GM12878 (cell line): Measurements from ENCODE around the gene POU3F2.

ENCODE experiments used
- ATF2 ChIP-seq: IDR thresholded peaks from 2 replicates; pipeline ENCODE4 v1.6.1; 2012; ENCODE audit warnings: low read length, inconsistent platforms
- EP300 ChIP-seq, 2 experiments: fragments of 150-350 bp in 1 of 2; IDR thresholded peaks; 2 replicates each; pipeline ENCODE4 v1.6.1; 2011 to 2012; ENCODE audit warnings: low read depth in 2 of 2, low read length in 2 of 2, borderline replicate concordance in 1 of 2, improper control_type of control experiment in 1 of 2, inconsistent platforms in 1 of 2; ENCODE audit not compliant: control insufficient read depth in 1 of 2
- TCF7 ChIP-seq: IDR thresholded peaks from 2 replicates; pipeline ENCODE4 v1.6.1; 2014; ENCODE audit warnings: antibody characterized with exemption, borderline replicate concordance

GRCh38 chr6:98828941-98829411 lies 5.4 kb upstream of the POU3F2 start:
- TF ChIP-seq TCF7 (no peak), ATF2 (no peak), EP300 (IDR thresholded peaks at IDR 0.05; ENCODE audit: borderline replicate concordance in 1 of 2, control insufficient read depth in 1 of 2, low read depth in 2 of 2, low read length in 2 of 2) (no peak)
